Measurements from ENCODE around the gene DNAJC30. TPM values are rescaled to one million over a fixed set of nuclear protein-coding genes. Genes with fewer than 3 reads are reported as not detected.

The DNAJC30 gene
- total and polyA plus RNA-seq, 10 of the 15 experiments (the other 5 are each of a cell fraction or from before 2014, with no cell fraction given): 2.1 to 19.0 (median 7.9) TPM

DNA sequence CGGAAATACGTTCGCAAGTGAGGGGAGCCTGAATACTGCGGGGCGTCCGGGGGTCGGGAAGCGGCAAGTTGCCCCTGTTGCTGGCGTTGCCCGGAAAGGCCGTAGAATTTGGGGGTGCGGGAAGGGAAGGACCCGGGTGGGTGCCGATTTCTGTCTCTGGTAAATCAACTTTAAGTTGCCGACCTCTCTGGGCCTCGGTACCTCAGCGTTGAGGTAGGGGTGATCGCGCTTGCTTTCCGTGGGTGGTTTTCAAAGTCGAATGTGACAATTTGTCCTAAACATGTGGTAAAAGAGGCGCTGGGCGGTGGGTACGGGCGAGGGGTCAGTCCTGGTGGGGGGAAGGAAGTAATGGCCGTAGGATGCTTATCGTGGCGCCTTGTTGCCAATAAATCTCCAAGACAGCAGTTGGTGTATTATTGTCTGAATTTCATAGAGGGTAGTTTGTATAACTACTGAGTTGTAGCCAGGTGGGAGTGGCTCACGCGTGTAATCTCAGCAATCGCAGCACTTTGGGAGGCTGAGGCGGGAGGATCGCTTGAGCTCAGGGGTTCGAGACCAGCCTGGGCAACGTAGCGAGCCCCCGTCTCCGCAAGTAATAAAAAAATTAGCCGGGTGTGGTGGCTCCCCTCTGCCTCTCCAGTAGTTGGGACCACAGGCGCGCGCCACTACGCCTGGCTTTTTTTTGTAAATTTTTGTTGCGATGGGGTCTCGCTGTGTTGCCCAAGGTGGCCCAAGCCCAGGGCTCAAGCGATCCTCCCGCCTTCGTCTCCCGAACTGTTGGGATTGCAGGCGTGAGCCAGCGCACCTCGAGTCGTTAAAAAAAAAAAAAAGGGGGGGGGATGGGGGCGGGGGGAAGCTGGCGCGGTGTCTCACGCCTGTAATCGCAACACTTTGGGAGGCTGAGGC is 788 bp upstream of the DNAJC30 start:
- Histone ChIP-seq H3K9me3 (replicated peaks; ENCODE audit: control insufficient read depth, insufficient read depth, low read length) (no peaks in the 10 kb centered on the region; the same call in 2 of the 3 replicates), H3K27ac (ENCODE audit: control insufficient read depth, insufficient read depth) (peak overlapping the region; percentile 81), H3K79me2 (ENCODE audit: control insufficient read depth, insufficient read depth, low read length) (peaks cover 46% of the 10 kb centered on the region), H3K27me3 (replicated peaks in 1 of 2; ENCODE audit: control insufficient read depth in 2 of 2, insufficient read depth in 2 of 2, low read length in 1 of 2) (no peaks in the 10 kb centered on the region), H3K4me3 (peak overlapping the region; percentile 87), H3K4me2 (ENCODE audit: control insufficient read depth, insufficient read depth) (peak overlapping the region; percentile 72), H2AFZ (ENCODE audit: control insufficient read depth, low read depth, low read length) (peak overlapping the region; percentile 91), H3K36me3 (ENCODE audit: control insufficient read depth in 2 of 2, insufficient read depth in 2 of 2, low read length in 1 of 2) (peaks cover 7% of the 10 kb centered on the region in 2 experiments; a peak in 3 of 4 replicates), H3K4me1 (ENCODE audit: control insufficient read depth, insufficient read depth, low read length) (peaks cover 18% of the 10 kb centered on the region), H4K20me1 (ENCODE audit: control insufficient read depth, insufficient read depth) (no peaks in the 10 kb centered on the region; the same call in 1 of the 2 replicates), H3K9ac (ENCODE audit: control insufficient read depth, insufficient read depth, low read length) (peak overlapping the region; percentile 98)
- in situ Hi-C loops (cut with MboI): no loop called here
- RAD21 ChIA-PET (ENCODE audit: unreplicated experiment): no interaction called here
- TF ChIP-seq ZNF217 (IDR thresholded peaks at IDR 0.05) (no peak), MYC (IDR thresholded peaks at IDR 0.05; ENCODE audit: insufficient read depth, insufficient read length, insufficient replicate concordance, low read length, severe bottlenecking) (peak; percentile 1), LARP7 (IDR thresholded peaks at IDR 0.05) (peak; percentile 54; the same call in 1 of the 2 replicates), SRF (IDR thresholded peaks at IDR 0.05; ENCODE audit: low read depth in 2 of 2, low read length in 2 of 2) (no peak), MTA2 (IDR thresholded peaks at IDR 0.05; ENCODE audit: low read depth) (peak; percentile 22; the same call in 1 of the 2 replicates), CHD2 (IDR thresholded peaks at IDR 0.05; ENCODE audit: borderline replicate concordance, low read depth, low read length) (no peak)
- TF ChIP-seq, protein P1, sequence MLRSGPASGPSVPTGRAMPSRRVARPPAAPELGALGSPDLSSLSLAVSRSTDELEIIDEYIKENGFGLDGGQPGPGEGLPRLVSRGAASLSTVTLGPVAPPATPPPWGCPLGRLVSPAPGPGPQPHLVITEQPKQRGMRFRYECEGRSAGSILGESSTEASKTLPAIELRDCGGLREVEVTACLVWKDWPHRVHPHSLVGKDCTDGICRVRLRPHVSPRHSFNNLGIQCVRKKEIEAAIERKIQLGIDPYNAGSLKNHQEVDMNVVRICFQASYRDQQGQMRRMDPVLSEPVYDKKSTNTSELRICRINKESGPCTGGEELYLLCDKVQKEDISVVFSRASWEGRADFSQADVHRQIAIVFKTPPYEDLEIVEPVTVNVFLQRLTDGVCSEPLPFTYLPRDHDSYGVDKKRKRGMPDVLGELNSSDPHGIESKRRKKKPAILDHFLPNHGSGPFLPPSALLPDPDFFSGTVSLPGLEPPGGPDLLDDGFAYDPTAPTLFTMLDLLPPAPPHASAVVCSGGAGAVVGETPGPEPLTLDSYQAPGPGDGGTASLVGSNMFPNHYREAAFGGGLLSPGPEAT (IDR thresholded peaks at IDR 0.05; ENCODE audit: low read depth): 0 out of 2 replicates have a peak, but pooled peaks have one; percentile 1
- TF ChIP-seq, protein P2, sequence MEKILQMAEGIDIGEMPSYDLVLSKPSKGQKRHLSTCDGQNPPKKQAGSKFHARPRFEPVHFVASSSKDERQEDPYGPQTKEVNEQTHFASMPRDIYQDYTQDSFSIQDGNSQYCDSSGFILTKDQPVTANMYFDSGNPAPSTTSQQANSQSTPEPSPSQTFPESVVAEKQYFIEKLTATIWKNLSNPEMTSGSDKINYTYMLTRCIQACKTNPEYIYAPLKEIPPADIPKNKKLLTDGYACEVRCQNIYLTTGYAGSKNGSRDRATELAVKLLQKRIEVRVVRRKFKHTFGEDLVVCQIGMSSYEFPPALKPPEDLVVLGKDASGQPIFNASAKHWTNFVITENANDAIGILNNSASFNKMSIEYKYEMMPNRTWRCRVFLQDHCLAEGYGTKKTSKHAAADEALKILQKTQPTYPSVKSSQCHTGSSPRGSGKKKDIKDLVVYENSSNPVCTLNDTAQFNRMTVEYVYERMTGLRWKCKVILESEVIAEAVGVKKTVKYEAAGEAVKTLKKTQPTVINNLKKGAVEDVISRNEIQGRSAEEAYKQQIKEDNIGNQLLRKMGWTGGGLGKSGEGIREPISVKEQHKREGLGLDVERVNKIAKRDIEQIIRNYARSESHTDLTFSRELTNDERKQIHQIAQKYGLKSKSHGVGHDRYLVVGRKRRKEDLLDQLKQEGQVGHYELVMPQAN (conservative IDR thresholded peaks at IDR 0.05): 0 out of 2 replicates have a peak, but pooled peaks have one; percentile 12
- TSS peak; percentile 86 for BruUV-seq (replicated peaks)
- no peak for FAIRE-seq
- no peak for DNase-seq (ENCODE audit: low read depth, low spot score)
- intact Hi-C loops (cut with micrococcal nuclease; ENCODE audit: unreplicated experiment): loop anchor here (2.0 to 10.0 kb wide), 2 partner anchors 35 to 159 kb away; partner anchors contain the start of genes BAZ1B and STX1A
- peak; percentile 7 for ATAC-seq
- SMC1A ChIA-PET (ENCODE audit: uncharacterized antibody, unreplicated experiment): no interaction called here
- CTCF ChIA-PET: no interaction called here
- 21% methylated on average over 49 of the region's 58 CpGs for WGBS (ENCODE audit: insufficient coverage, insufficient replicate concordance, low lambda C conversion rate, missing lambda C conversion rate)
- POLR2A ChIA-PET: no interaction called here
